NCI-H2227 (cell line): ENCODE results near the gene ABCB8.

Source experiments
- DNase-seq: peaks from one replicate; lab custom pipeline; 2025; ENCODE audit not compliant: unreplicated experiment; lab: John Stamatoyannopoulos, UW

Gene ABCB8

DNA sequence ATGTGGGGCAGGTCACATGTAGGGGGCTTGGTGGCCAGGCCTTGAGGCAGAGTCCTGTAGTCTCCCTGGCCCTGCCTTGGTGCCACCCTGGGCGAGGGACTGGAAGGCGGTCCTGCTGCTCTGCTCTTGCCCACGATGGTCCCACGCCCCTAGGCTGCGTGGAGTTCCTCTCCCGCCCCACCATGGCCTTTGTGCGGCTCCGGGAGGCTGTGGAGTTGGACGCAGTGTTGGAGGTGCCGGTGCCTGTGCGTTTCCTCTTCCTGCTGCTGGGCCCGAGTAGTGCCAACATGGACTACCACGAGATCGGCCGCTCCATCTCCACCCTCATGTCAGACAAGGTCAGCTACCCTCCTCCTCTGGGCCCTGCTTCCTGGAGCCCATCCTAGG lies 42.3 kb downstream of the ABCB8 start:
- DNase-seq = no peak

DNA sequence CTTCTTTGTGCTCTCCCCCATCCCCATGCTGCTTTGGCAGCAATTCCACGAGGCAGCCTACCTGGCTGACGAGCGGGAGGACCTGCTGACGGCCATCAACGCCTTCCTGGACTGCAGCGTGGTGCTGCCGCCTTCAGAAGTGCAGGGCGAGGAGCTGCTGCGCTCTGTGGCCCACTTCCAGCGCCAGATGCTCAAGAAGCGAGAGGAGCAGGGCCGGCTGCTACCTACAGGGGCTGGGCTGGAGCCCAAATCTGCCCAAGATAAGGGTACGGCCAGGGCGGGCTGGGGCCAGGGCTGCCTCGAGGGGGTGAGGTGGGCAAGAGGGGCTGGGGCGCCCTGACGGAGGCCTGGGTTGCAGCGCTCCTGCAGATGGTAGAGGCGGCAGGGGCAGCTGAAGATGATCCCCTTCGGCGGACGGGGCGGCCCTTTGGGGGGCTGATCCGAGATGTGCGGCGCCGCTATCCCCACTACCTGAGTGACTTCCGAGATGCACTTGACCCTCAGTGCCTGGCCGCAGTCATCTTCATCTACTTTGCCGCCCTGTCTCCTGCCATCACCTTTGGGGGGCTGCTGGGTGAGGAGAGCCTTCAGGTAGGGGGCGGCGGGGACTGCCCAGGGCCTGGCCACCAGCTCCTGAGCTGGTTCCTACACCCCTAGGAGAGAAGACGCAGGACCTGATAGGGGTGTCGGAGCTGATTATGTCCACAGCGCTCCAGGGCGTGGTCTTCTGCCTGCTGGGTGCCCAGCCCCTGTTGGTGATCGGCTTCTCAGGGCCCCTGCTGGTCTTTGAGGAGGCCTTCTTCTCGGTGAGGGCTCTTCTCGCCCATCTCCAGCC lies 43.0 kb downstream of the ABCB8 start:
- no peak for DNase-seq

DNA sequence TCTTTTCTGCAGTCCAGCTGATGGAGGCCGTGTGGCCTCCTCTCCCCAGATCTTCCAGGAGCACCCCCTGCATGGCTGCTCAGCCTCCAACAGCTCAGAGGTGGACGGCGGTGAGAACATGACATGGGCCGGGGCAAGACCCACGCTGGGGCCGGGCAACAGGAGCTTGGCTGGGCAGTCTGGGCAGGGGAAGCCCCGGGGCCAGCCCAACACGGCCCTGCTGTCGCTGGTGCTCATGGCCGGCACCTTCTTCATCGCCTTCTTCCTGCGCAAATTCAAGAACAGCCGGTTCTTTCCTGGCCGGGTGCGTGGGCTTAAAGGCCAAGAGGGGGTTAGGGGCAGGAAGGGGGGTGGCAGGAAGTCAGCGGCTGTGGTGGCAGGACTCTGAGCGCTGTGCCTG lies 45.7 kb downstream of the ABCB8 start:
- no peak for DNase-seq

DNA sequence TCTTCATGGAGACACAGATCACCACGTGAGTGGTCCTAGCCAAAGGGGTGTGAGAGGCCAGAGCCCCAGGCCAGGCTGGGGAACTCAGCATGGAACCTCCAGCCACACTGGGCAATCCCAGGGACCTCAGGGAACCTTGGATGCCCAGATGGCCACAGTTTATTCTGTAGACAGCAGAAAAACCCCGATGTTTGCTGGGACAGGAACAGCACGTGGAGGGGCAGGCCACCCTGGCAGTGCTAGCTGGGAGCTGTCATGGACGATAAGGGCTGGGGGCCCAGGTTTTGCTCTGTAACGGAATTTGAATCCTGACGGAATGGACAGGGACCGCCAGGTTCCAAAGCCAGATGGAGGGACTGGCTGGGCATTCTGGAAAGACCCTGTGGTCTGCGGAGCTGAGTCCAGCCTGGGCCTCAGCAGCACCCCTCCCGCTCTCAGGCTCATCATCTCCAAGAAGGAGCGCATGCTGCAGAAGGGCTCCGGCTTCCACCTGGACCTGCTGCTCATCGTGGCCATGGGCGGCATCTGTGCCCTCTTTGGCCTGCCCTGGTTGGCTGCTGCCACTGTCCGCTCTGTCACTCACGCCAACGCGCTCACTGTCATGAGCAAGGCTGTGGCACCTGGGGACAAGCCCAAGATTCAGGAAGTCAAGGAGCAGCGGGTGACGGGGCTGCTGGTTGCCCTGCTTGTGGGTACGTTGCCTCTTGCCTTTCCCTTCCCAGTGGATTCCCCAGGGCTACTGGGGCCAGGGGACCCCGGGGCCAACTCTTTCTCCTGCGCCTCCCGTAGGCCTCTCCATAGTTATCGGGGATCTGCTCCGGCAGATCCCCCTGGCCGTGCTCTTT lies 46.8 kb downstream of the ABCB8 start:
- no peak for DNase-seq

DNA sequence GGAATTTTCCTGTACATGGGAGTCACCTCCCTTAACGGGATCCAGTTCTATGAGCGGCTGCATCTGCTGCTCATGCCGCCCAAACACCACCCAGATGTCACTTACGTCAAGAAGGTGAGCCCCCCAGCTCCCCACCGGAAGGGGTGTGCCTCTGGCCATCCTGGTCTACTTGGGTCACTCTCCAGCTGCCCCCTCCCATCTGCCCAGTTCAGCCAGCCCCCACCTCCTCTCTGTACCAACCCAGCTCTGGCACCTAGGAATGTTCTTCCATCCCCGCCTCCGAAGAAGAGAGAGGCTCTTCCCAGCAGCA lies 47.4 kb downstream of the ABCB8 start:
- DNase-seq = no peak

DNA sequence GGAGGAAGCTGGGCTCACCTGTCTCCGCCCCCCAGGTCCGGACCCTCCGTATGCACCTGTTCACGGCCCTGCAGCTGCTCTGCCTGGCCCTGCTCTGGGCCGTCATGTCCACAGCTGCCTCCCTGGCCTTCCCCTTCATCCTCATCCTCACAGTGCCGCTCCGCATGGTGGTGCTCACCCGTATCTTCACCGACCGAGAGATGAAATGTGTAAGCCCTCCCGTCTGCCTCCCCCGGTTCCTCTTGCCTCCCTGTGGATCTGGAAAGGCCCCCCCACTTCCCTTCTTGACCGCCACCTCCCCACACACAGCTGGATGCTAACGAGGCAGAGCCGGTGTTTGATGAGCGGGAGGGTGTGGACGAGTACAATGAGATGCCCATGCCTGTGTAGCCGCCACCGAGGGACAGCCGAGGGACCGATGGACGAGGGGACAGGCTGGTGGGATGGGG lies 47.8 kb downstream of the ABCB8 start:
- DNase-seq = no peak

DNA sequence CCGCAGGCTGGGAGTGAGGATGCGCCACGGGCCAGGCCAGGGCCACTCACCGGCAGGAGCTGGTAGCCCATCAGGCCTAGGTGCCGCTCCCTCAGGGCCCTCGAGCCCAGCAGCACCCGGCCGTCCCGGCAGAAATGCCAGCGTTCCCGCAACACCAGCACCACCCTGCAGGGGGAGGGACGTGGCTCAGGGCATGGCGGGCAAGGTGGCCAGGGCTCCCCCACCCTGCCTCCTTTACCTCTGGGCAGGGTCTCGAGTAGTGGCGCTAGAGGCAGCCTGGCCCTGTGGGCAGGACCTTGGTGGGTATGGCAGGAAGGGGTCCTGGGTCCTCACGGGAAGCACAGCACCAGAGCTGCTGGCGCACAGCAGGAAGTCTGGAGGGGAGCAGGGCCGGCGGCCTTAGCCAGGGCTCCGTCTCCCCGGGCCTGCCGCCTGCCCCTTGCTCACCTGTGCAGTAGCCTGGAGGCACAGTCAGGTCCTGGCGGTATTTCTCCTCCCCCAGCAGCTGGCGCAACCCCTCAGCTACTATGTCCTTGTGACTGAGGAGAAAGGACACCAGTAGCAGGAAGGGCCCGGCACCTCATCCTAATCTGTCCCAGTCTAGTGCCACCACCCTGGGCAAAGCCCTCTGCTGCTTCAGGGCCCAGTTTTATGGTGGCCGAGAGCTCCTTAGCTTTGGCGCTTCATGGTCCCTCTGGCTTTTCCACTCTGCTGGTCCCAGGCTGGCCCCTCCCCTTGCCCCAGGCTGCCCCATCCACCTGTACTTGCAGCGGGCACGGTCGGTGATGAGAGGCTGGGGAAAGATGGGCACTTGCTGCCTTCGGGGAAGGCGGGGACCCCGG lies 48.8 kb downstream of the ABCB8 start:
- DNase-seq = no peak

DNA sequence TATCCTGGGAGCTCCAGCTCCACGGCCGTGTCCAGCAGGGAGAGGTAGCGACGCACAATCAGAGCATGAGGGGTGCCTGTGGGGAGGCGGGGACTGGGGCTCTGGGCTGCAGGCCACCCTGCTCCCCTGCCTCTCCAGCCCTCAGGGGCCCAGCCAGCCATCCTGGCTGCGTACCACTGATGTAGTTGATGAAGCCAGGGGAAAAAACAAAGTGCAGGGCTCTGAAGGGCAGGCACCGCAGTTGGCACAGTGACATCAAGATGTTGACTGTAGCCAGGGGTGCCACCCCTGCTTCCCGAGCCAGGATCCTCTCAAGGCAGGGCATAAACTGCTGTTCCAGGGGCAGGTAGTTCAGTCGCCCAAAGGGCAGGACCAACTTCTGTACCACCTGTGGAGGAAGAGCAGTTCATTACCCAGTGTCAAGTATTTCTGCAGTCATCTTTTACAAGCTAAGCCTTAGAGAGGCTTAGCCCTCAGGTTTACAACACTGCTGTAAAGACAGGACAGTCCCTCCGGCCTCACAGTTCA lies 49.5 kb downstream of the ABCB8 start:
- no peak for DNase-seq

DNA sequence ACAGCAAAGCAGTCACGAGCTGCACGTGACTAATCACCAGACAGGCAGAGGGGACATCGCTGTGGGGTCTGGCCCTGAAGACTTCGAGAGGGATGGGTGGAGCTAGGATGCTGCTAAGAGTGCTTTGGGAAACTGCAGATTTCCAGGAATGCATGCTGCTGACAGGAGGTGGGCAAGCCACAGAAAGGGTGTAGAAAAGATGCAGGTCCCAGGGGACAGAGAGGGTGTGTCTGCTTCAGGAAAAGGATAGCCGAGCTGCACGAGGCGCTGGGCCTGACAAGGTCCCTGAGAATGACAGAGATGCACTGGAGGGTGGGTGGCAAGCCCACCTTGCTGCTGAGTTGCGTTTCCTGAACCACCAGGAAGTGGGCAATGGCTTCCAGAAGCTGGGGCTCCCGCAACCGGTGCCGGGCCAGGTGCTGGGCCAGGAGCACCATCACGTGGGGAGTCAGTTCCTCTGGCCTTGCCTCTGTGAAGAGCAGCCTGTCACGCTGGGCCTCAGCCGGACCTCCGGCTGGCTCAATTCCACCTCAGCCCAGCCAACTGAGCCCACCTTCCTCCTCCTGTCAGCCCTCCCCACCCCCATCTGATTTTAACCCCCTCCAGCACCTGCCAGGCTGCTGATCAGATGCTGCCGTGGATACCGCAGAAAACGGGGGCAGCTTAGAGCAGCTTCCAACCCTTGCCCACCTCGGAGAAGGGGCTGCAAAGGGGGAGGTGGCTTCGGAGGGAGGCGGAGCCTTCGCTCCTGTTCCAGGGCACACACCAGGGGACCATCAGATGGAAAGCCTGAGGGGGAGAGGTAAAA lies 50.2 kb downstream of the ABCB8 start:
- DNase-seq = peak; percentile 52

DNA sequence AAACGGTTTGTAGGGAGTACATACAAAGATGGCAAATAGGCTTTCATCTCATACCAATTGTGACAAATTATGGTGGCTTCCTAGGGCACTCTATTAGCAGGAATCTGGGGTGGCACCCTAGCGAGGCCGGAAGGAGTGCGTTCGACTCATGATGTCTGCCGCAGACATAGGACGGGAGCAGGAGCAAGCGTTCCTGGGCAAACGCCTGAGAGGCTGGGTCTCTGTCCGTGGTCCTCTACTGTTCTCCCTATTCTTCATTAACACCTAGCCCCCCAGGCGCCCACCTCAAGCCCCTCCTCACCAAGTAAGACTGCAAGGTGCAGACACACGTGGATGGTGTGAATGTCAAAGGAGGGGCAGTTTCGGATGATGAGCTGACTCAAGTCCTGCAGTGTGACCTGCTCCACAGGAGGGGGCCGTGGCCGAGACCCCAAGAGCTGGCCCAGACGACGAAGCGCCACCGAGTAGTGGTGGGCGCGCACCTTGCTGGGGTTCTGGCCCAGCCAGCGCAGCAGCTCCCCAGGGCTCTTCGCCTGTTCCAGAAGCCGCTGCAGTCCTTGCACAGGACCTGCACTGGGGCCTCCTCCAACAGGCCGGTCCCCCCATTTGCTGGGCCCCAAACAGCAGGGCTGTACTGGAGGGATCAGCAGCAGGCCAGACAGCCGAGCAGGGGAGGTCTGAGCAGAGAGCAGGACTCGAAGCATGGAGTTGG lies 51.1 kb downstream of the ABCB8 start:
- DNase-seq = no peak

DNA sequence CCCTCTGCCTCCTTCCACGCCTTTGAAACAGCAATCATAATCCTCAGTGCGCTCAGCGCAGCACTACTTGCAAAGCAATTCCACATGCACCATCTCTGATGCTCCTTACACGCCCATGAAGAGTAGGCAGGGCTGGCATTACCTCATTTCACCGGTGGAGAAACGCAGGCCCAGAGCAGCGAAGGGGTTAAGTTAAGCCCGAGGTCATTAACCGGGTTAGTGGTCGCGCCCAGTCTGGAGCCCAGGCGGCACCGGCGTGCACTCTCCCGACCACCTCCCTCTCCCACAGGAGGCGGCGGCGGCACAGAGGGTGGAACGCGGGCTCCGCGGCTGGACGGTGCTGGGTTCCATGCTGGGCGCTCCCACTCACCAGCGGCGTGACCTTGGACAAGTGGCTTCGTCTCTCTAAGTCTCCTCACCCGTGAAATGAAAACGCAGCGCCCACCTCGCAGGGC lies 51.8 kb downstream of the ABCB8 start:
- DNase-seq = peak; percentile 60

DNA sequence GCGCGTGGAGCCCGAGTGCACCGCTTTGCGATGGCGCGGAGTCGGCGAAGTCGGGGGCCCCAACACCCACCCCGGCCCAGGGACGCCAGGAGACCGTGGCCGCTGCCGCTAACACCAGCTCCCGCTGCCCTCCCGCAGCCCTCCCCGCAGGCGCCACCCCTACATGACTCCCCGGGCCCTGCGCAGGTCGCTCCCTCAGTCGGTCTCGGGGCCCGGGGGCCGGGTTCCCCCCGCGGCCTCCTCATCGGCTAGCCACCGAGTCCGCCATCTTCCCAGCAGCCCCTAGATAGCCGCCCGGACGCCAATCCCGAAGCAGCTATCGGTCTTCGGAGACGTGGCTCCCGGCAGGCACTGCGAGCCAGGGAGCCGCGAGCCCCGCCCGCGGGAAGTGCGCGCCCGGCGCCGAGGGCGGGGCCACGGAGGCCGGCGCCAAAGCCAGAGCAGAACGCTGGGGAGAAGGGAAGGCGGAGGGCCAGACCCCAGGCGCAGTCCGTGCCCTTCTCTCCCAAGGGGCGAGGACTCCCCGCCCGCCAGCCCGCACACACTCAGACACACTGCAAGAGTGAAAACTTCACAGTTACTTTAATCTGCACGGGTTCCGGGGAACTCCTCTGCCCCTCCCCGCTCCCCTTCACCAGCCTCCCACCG lies 52.4 kb downstream of the ABCB8 start, which contains the start of gene FASTK:
Gene FASTK (minus strand): TSS at position 288 of the 648 bp plus-strand sequence. CDS start 43 bp downstream, at position 245.
- peak; percentile 97 for DNase-seq

DNA sequence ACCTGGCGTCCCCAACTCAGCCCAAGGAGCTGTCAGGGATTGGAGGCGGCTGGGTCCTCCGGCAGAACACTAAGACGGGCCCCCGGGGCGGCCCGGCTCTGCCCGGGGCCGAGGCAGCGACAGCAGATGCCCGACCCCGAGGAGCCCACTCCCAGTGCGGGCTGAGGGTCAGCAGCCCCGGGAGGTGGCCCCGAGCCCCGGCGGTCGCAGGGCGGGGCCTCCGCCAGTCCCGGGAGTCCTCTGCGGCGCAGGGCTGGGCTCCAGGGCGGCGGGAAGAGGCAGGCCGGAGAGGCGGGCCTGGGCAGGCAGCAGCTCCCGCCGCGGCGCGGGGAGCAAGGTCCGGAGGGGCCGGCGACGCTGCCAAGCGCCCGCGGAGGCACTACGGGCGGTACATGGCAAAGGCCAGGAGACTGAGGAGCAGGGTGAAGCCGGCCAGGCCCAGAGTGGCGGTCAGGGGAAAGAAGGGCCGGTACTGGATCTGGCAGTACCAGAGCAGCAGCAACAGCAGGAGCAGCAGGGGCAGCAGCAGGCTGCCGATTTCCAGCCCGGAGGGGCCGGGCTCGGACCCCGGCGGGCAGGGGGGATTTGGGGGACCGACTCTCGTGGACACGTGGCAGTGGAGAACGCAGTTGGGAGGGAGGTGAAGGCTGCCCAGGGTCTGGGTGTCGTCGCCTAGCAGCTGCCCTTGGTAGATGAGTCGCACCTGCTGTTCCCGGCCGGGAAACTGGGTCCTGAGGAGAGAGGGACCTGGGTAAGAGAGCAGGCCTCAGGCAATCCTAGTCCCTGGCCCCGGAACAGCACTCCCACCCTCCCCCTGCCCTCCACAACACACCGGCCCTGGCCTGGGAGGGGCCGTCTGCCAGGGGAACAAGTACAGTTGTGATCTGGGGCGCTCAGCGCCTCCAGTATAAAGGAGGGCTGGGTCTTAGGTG lies 53.2 kb downstream of the ABCB8 start:
- DNase-seq = peak; percentile 62

DNA sequence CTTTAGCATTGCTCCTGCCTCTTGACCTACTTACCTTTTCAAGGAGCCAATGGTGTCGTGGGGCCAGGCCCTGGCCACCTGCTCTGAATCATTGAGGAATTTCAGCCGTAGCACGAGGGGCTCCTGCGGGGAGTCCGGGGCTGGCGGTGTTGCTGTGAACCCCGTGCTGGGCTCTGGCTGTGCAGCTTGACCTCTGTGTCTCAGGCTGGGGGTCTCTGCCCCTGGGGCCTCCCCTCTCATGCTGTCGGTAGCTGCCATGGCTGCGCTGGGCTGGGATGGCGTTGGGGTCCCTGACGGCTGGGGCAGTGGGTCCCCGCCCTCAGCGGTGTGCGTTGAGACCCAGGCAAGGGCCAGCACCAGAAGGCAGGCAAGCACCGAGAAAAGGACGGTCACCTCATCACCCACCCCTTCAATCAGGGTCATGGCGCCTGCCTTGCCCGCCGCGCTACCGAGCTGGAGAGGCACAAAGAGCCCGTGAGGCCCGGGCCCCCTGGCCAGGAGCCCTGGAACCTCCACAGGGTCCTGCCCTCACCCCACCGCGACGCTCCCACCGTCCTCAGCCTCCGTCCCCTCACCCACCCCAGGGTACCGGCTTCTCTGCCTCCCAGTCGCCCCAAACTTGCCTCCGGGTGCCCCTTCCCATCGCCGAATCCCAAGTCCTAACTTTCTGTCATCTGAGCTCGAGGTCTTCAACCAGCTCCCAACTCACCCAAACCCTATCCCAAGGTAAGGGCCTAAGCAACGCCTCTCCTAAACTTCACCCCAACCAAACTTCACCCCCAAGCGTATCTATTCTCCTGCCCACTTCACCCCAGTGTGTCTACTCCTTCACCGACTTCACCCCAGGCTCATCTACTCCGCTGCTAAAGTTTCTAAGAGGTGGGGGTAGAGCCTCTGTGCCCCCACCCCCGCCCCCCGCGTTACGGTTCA lies 54.2 kb downstream of the ABCB8 start:
- DNase-seq = peak; percentile 48

DNA sequence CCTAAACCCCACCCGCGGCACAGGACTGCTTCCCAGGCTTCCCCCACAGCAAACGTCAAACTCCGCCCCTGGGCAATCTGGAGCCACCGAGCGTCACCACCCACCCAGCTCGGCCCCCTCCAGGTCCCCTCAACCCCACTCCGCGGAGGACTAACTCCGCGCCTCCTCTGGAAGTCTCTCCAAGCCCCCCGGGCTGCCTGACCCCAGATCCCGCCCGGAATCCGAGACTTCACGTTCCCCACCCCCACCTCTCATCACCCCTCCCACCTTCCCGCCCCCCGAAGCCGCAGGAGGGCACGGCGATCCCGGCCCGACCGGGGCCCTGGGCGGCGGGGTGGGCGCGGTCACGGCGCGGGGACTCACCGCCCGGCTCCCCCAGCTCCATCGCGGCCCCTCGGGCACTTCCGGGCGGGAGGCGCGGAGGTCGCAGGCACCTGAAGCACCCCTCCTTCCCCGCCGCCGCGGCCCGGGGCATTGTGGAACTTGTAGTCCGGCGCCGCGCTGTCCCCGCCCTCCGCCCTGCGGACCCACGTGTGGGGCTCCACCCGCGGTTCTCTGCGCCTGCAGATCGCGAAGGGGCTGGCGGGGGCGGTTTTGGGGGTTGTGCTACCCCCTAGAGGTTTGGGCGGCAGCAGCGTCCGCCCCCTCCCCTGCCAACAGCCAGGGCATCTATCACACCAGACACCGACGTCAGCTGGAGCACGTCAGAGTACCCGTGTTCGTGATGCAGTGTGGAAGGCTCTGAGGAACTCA lies 55.0 kb downstream of the ABCB8 start, which contains the start of gene TMUB1:
Gene TMUB1 (minus strand): TSS at position 423 of the 753 bp plus-strand sequence. CDS start 930 bp downstream, outside the sequence.
- DNase-seq = peak; percentile 86

DNA sequence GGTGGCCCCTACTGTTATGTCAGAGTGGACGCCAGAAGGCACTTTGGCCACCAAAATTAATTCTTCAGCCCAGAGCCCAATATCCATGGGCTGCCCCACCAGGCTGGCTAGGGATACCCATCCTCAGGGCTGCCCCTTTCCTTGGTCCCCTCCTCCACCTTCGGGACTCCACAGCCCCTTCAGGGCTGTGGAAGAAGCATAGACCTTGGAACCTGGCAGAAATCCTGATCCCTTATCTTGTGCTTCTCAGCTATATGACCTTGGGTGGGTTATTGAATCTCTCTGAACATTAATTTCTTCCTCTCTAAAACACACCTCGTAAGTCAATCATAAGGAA lies 55.5 kb downstream of the ABCB8 start:
- DNase-seq = no peak
